Stomach (tissue), 4 donors: ENCODE data around the gene ATF3.

Experiments
- POLR2AphosphoS5 ChIP-seq, 3 donors: sonication (generic); formaldehyde crosslinking; IDR thresholded peaks; one replicate each; pipeline ENCODE4 v1.6.1; 2016; ENCODE audit warnings: antibody characterized with exemption in 3 of 3
- TF ChIP-seq, protein P1 (sequence below), 7 experiments: fragments of 450-650 bp in 4 of 7; fragments of 200-600 bp in 3 of 7; sonication (generic) in 3 of 7; IDR thresholded peaks; one replicate each; pipeline ENCODE4 v1.5.1; 2016 to 2019; ENCODE audit warnings: antibody characterized with exemption in 7 of 7, control low read depth in 2 of 7, mild to moderate bottlenecking in 1 of 7

DNA sequence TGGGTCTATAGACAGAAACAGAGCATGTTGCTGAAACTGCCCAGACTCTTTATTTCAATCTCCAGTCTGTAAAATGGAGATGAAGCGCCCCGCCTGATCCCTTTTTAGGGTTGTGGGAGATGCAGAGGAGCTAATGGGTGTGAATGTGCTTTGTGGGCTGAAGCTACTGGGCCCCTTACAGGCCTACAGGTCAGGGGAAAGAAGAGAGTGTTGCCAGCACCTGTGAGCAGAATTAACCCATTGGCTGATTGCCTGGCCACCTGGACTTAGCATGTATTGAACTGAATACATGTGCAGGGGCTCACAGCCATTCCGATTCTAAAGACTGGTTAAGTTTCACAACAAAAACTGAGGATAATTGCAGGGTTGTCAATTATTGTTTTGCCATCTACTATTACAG lies 13.9 kb upstream of the ATF3 start:
- no peak for TF ChIP-seq POLR2AphosphoS5 (IDR thresholded peaks at IDR 0.05)
- TF ChIP-seq, protein P1, sequence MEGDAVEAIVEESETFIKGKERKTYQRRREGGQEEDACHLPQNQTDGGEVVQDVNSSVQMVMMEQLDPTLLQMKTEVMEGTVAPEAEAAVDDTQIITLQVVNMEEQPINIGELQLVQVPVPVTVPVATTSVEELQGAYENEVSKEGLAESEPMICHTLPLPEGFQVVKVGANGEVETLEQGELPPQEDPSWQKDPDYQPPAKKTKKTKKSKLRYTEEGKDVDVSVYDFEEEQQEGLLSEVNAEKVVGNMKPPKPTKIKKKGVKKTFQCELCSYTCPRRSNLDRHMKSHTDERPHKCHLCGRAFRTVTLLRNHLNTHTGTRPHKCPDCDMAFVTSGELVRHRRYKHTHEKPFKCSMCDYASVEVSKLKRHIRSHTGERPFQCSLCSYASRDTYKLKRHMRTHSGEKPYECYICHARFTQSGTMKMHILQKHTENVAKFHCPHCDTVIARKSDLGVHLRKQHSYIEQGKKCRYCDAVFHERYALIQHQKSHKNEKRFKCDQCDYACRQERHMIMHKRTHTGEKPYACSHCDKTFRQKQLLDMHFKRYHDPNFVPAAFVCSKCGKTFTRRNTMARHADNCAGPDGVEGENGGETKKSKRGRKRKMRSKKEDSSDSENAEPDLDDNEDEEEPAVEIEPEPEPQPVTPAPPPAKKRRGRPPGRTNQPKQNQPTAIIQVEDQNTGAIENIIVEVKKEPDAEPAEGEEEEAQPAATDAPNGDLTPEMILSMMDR (IDR thresholded peaks at IDR 0.05): no peak
